GM19468 (cell line): Measurements from ENCODE around the gene SMYD3.

Experiments
- ATAC-seq: cut with Tn5 transposase; IDR thresholded peaks from one replicate; pipeline ENCODE4 v1.9.1; 2021; ENCODE audit warnings: mild to moderate bottlenecking, moderate library complexity, moderate number of reproducible peaks; ENCODE audit not compliant: unreplicated experiment; ENCODE audit errors: extremely low read depth

SMYD3 gene

GRCh38 chr1:246246430-246246829 is 260.6 kb downstream of the SMYD3 start:
- no peak for ATAC-seq

- ATAC-seq, result no peak
Observed at GRCh38 chr1:246245541-246245940, 261.5 kb downstream of the SMYD3 start.

- no peak for ATAC-seq
Observed at GRCh38 chr1:246232126-246232525, 275.0 kb downstream of the SMYD3 start.

- ATAC-seq, result no peak
Observed at GRCh38 chr1:246226041-246226440, 281.0 kb downstream of the SMYD3 start.

- no peak for ATAC-seq
Observed at GRCh38 chr1:246221485-246222255, 285.4 kb downstream of the SMYD3 start.

- ATAC-seq, result no peak
Observed at GRCh38 chr1:246220495-246221065, 286.5 kb downstream of the SMYD3 start.

GRCh38 chr1:246219508-246220030 is 287.5 kb downstream of the SMYD3 start:
- ATAC-seq, result no peak

- ATAC-seq, result no peak
Observed at GRCh38 chr1:246218686-246219085, 288.4 kb downstream of the SMYD3 start.

GRCh38 chr1:246216906-246217305 is 290.2 kb downstream of the SMYD3 start:
- ATAC-seq, result no peak

GRCh38 chr1:246215510-246215903 is 291.6 kb downstream of the SMYD3 start:
- no peak for ATAC-seq

GRCh38 chr1:246214708-246215509 is 292.2 kb downstream of the SMYD3 start:
- ATAC-seq, result peak; percentile 86

- ATAC-seq, result no peak
Observed at GRCh38 chr1:246213947-246214346, 293.1 kb downstream of the SMYD3 start.

GRCh38 chr1:246213502-246213901 is 293.6 kb downstream of the SMYD3 start:
- ATAC-seq, result no peak

GRCh38 chr1:246213036-246213435 is 294.0 kb downstream of the SMYD3 start:
- no peak for ATAC-seq

- no peak for ATAC-seq
Observed at GRCh38 chr1:246212013-246212412, 295.1 kb downstream of the SMYD3 start.

GRCh38 chr1:246210756-246211155 is 296.3 kb downstream of the SMYD3 start:
- no peak for ATAC-seq

- no peak for ATAC-seq
Observed at GRCh38 chr1:246208105-246208504, 299.0 kb downstream of the SMYD3 start.

GRCh38 chr1:246203180-246203579 is 303.9 kb downstream of the SMYD3 start:
- ATAC-seq, result no peak

GRCh38 chr1:246200738-246201137 is 306.3 kb downstream of the SMYD3 start:
- ATAC-seq, result no peak

- no peak for ATAC-seq
Observed at GRCh38 chr1:246200225-246200624, 306.9 kb downstream of the SMYD3 start.

GRCh38 chr1:246199086-246199645 is 307.9 kb downstream of the SMYD3 start:
- ATAC-seq, result no peak
